ENCODE data around the gene HMCES.
A peak's percentile ranks its signal among the peaks of the same experiment; 100 is the strongest.

HMCES gene

GRCh38 chr3:129280183-129280582, 1.5 kb downstream of the HMCES start:
- H3K9ac ChIP-seq (ENCODE audit: low read length), result no peak overlapping the region
- H3K4me1 ChIP-seq (ENCODE audit: low read length), result peaks cover 56% of the 10 kb centered on the region
- H4K20me1 ChIP-seq (ENCODE audit: insufficient read depth, low read length), result peaks cover 48% of the 10 kb centered on the region
- no peak overlapping the region for H3K4me2 ChIP-seq (ENCODE audit: low read length)
- no peaks in the 10 kb centered on the region for H3K9me3 ChIP-seq (ENCODE audit: insufficient read depth, low read length)
- no peak for TF ChIP-seq EZH2phosphoT487 (IDR thresholded peaks at IDR 0.05; ENCODE audit: low read depth)
- no peak overlapping the region for H2AFZ ChIP-seq (ENCODE audit: low read depth, low read length)
- peaks cover 27% of the 10 kb centered on the region for H3K36me3 ChIP-seq (replicated peaks; ENCODE audit: low read depth, low read length)
- no peaks in the 10 kb centered on the region for H3K79me2 ChIP-seq (ENCODE audit: low read length)
- no peak overlapping the region for H3K27ac ChIP-seq (ENCODE audit: low read length)
- peak overlapping the region; percentile 83; the same call in 1 of the 2 replicates for H3K4me3 ChIP-seq (ENCODE audit: low read length)
- peaks cover 52% of the 10 kb centered on the region for H3K27me3 ChIP-seq (ENCODE audit: low read depth, low read length)

DNA sequence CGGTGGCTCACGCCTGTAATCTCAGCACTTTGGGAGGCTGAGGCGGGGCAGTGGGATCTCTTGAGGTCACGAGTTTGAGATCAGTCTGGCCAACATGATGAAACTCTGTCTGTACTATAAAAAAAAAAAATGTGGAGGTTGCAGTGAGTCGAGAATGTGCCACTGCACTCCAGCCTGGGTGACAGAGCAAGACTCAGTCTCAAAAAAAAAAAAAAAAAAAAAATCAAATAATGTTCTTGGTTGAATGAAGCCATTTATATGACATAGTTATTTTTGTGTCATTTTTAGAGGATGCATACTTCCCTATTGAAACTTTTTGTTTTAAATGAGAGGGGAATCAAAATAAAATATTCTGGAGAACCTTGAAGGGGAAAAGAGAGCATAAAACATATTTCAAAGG, 3.1 kb downstream of the HMCES start:
- Histone ChIP-seq H3K9ac (ENCODE audit: low read length) (no peak overlapping the region), H3K4me3 (ENCODE audit: low read length) (no peak overlapping the region), H3K4me2 (ENCODE audit: low read length) (0 out of 2 replicates have a peak overlapping the region, but pooled peaks have one; percentile 41)

DNA sequence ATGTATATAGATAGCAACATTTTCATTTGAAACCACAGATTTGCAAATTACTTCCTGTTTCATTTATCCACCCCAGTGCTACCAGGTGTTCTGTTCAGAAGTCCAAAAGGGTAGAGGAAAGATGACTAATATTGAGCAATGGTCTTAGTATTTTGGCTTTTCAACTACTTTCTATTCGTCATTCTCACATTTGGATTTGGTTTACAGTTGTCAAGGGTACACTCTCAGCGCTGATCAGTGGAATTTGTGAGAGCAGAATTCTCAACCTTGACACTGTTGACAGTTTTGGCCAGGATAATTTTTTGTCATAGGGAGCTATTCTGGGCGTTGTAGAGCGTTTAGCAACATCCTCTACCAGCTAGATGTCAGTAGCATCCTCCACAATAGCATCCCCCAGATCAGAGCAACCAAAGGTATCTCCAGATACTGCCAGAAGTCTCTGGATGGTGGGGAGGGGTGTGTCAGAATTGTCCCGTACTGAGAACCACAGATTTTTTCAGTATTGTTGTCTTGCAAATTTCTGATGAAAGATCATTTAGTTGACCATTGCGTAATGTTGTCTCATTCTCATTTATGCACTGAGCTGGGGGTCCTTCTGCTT, 4.2 kb downstream of the HMCES start:
- no peak overlapping the region for H2AFZ ChIP-seq (ENCODE audit: low read depth, low read length)
- H3K79me2 ChIP-seq (ENCODE audit: low read length), result no peaks in the 10 kb centered on the region
- H3K36me3 ChIP-seq (replicated peaks; ENCODE audit: low read depth, low read length), result peaks cover 6% of the 10 kb centered on the region
- peaks cover 73% of the 10 kb centered on the region for H3K27me3 ChIP-seq (ENCODE audit: low read depth, low read length)
- H3K9ac ChIP-seq (ENCODE audit: low read length), result no peak overlapping the region
- TF ChIP-seq EZH2phosphoT487 (IDR thresholded peaks at IDR 0.05; ENCODE audit: low read depth) (peak; percentile 97), CTCF (IDR thresholded peaks at IDR 0.05; ENCODE audit: low read depth, low read length) (no peak)
- peaks cover 24% of the 10 kb centered on the region for H4K20me1 ChIP-seq (ENCODE audit: insufficient read depth, low read length)
- H3K9me3 ChIP-seq (ENCODE audit: insufficient read depth, low read length), result no peaks in the 10 kb centered on the region
- H3K4me2 ChIP-seq (ENCODE audit: low read length), result peak overlapping the region; percentile 41
- H3K27ac ChIP-seq (ENCODE audit: low read length), result no peak overlapping the region
- peaks cover 34% of the 10 kb centered on the region for H3K4me1 ChIP-seq (ENCODE audit: low read length)
- H3K4me3 ChIP-seq (ENCODE audit: low read length), result peak overlapping the region; percentile 2; the same call in 1 of the 2 replicates

More for the DNA sequence above, 3.1 kb downstream of the HMCES start:
- H3K4me1 ChIP-seq (ENCODE audit: low read length), result peaks cover 44% of the 10 kb centered on the region
- peaks cover 65% of the 10 kb centered on the region for H3K27me3 ChIP-seq (ENCODE audit: low read depth, low read length)
- H3K36me3 ChIP-seq (replicated peaks; ENCODE audit: low read depth, low read length), result peaks cover 16% of the 10 kb centered on the region
- no peak for TF ChIP-seq EZH2phosphoT487 (IDR thresholded peaks at IDR 0.05; ENCODE audit: low read depth)
- TF ChIP-seq CTCF (IDR thresholded peaks at IDR 0.05; ENCODE audit: low read depth, low read length), result no peak
- H4K20me1 ChIP-seq (ENCODE audit: insufficient read depth, low read length), result peaks cover 35% of the 10 kb centered on the region
- no peaks in the 10 kb centered on the region for H3K79me2 ChIP-seq (ENCODE audit: low read length)
- no peak overlapping the region for H2AFZ ChIP-seq (ENCODE audit: low read depth, low read length)
- H3K9me3 ChIP-seq (ENCODE audit: insufficient read depth, low read length), result no peaks in the 10 kb centered on the region
- no peak overlapping the region for H3K27ac ChIP-seq (ENCODE audit: low read length)

GRCh38 chr3:129286081-129286480, 7.4 kb downstream of the HMCES start:
- no peaks in the 10 kb centered on the region for H3K36me3 ChIP-seq (replicated peaks; ENCODE audit: low read depth, low read length)
- H3K79me2 ChIP-seq (ENCODE audit: low read length), result no peaks in the 10 kb centered on the region
- H3K4me3 ChIP-seq (ENCODE audit: low read length), result no peak overlapping the region
- H3K27ac ChIP-seq (ENCODE audit: low read length), result no peak overlapping the region
- H3K4me2 ChIP-seq (ENCODE audit: low read length), result no peak overlapping the region
- TF ChIP-seq CTCF (IDR thresholded peaks at IDR 0.05; ENCODE audit: low read depth, low read length) (no peak), EZH2phosphoT487 (IDR thresholded peaks at IDR 0.05; ENCODE audit: low read depth) (no peak)
- peaks cover 70% of the 10 kb centered on the region for H3K27me3 ChIP-seq (ENCODE audit: low read depth, low read length)
- no peak overlapping the region for H2AFZ ChIP-seq (ENCODE audit: low read depth, low read length)
- peaks cover 17% of the 10 kb centered on the region for H4K20me1 ChIP-seq (ENCODE audit: insufficient read depth, low read length)
- H3K9ac ChIP-seq (ENCODE audit: low read length), result no peak overlapping the region
- peaks cover 20% of the 10 kb centered on the region for H3K4me1 ChIP-seq (ENCODE audit: low read length)
- no peaks in the 10 kb centered on the region for H3K9me3 ChIP-seq (ENCODE audit: insufficient read depth, low read length)
